ENCODE measurements around the gene C1orf35. TPM values are rescaled to one million over a fixed set of nuclear protein-coding genes. Genes with fewer than 3 reads are reported as not detected.

The C1orf35 gene
- total and polyA plus RNA-seq, 2 of the 4 experiments (the other 2 are of a cell fraction): 4.3 to 13.0 TPM

DNA sequence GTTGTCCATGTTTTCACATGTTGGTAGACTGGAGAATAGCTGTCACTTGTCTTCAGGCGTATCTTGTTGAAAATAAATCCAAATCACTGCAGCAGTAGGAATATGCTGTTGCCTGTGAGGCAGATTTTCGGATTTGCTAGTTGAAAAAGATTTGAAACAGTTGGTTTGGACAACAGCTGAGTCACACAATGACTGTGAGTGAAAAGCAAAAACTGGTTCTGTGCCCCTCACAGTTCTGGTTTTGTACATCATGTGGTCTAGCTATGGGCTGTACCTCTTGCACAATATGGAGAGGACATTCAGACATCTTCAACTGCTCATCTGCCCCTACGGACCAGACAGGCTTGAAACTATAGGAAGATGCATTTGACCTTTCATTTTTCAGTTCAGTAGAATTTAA lies 18.8 kb downstream of the C1orf35 start:
- 0% methylated on average over 2 of the region's 3 CpGs; no CpG with 5 or more reads in 1 of the 2 experiments for WGBS, 2 experiments (ENCODE audit: extremely low coverage in 2 of 2, insufficient read length in 1 of 2)
- peak overlapping the region; percentile 98 for H3K4me2 ChIP-seq (ENCODE audit: low read depth, low read length)
- no peak overlapping the region for H4K91ac ChIP-seq (ENCODE audit: insufficient read depth, low read depth, low read length)
- dilution Hi-C loops (cut with HindIII; ENCODE audit: low sequenced_read_pairs, unreplicated experiment): no loop called here
- no peak overlapping the region for H2BK15ac ChIP-seq (ENCODE audit: low read depth, low read length)
- H2AFZ ChIP-seq (replicated peaks; ENCODE audit: low read length, poor library complexity): no peak overlapping the region
- H2BK20ac ChIP-seq (ENCODE audit: low read depth, low read length): no peak overlapping the region
- peak overlapping the region; percentile 42; the same call in 1 of the 2 replicates for H3K56ac ChIP-seq (ENCODE audit: extremely low read depth, insufficient read depth, low read length)
- DNase-seq: peak; percentile 84
- H3K27me3 ChIP-seq (ENCODE audit: control insufficient read depth, insufficient read depth, low read length): no peaks in the 10 kb centered on the region
- H2BK5ac ChIP-seq (ENCODE audit: low read depth, low read length, poor library complexity, severe bottlenecking): peak overlapping the region; percentile 97
- peak overlapping the region; percentile 98; the same call in 1 of the 2 replicates for H3K4ac ChIP-seq (ENCODE audit: low read depth, low read length)
- no peak overlapping the region for H4K5ac ChIP-seq (ENCODE audit: low read depth, low read length)
- H3K27ac ChIP-seq (ENCODE audit: insufficient read depth, low read length): no peak overlapping the region
- ChIA-PET CTCF (interaction anchor here (1.0 kb wide), 1 partner anchor 47 kb away, joined by 3 read pairs; no protein-coding TSS in a partner anchor), POLR2A (ENCODE audit: unreplicated experiment) (no interaction called here)
- H3K4me3 ChIP-seq (ENCODE audit: insufficient read depth, low read depth, low read length): peak overlapping the region; percentile 100
- H2AK5ac ChIP-seq (ENCODE audit: low read depth, low read length): 0 out of 2 replicates have a peak overlapping the region, but pooled peaks have one; percentile 100
- in situ Hi-C loops (cut with MboI; ENCODE audit: low sequenced_read_pairs): loop anchor here (10.0 kb wide), 1 partner anchor 320 kb away; no protein-coding TSS in a partner anchor
- H4K8ac ChIP-seq (ENCODE audit: low read depth in 2 of 2, low read length in 2 of 2): peak overlapping the region in 1 of 2 experiments; percentile 16; a peak in 1 of 4 replicates
- H3K9me1 ChIP-seq (ENCODE audit: insufficient read depth, low read length): peaks cover 23% of the 10 kb centered on the region
- peak overlapping the region; percentile 99; the same call in 1 of the 2 replicates for H3K9ac ChIP-seq (ENCODE audit: low read depth, low read length)
- H3K4me1 ChIP-seq (ENCODE audit: control insufficient read depth, insufficient read depth, low read length): peaks cover 27% of the 10 kb centered on the region
- H3K9me3 ChIP-seq (ENCODE audit: control insufficient read depth, insufficient read depth, low read length): no peaks in the 10 kb centered on the region
- peak overlapping the region; percentile 62 for H3K14ac ChIP-seq (replicated peaks; ENCODE audit: low read depth, low read length)
- peak overlapping the region; percentile 87 for H3K23ac ChIP-seq (ENCODE audit: low read depth, low read length)
- ATAC-seq (ENCODE audit: low read depth): peak; percentile 5
- H4K20me1 ChIP-seq (ENCODE audit: insufficient read depth, low read length): peaks cover 62% of the 10 kb centered on the region
- peak overlapping the region; percentile 15; the same call in 1 of the 2 replicates for H3K18ac ChIP-seq (ENCODE audit: low read depth, low read length)
- H2AK9ac ChIP-seq (replicated peaks; ENCODE audit: low read depth, low read length, poor library complexity): no peak overlapping the region
- peaks cover 0 to 44% of the 10 kb centered on the region in 2 experiments; a peak in 2 of 4 replicates for H3K79me1 ChIP-seq (ENCODE audit: low read depth in 1 of 2, low read length in 2 of 2)
- H3K36me3 ChIP-seq (ENCODE audit: control insufficient read depth, insufficient read depth, low read length): peaks cover 12% of the 10 kb centered on the region
- intact Hi-C loops (cut with micrococcal nuclease): loop anchor here (2.0 to 10.0 kb wide), 5 partner anchors 18 to 600 kb away; partner anchors contain the start of genes C1orf35 and WNT9A
- no TSS peak for BruUV-seq (replicated peaks)
- no peak overlapping the region for H2BK120ac ChIP-seq (ENCODE audit: low read depth, low read length)
- TF ChIP-seq RAD21 (IDR thresholded peaks at IDR 0.05; ENCODE audit: low read length) (no peak), RCOR1 (IDR thresholded peaks at IDR 0.05; ENCODE audit: insufficient replicate concordance, low read length) (no peak), CTCF (conservative IDR thresholded peaks at IDR 0.05; ENCODE audit: low read depth, low read length) (no peak), MAZ (IDR thresholded peaks at IDR 0.05; ENCODE audit: borderline replicate concordance, low read depth, low read length) (no peak), USF2 (IDR thresholded peaks at IDR 0.05; ENCODE audit: low read depth, low read length) (peak; percentile 68), CHD1 (IDR thresholded peaks at IDR 0.05; ENCODE audit: low read depth, low read length) (no peak), MAFK (IDR thresholded peaks at IDR 0.05; ENCODE audit: low read depth, low read length) (peak; percentile 25; the same call in 1 of the 2 replicates), CEBPB (IDR thresholded peaks at IDR 0.05; ENCODE audit: low read depth, low read length) (peak; percentile 99), NFE2L2 (IDR thresholded peaks at IDR 0.05; ENCODE audit: low read depth, low read length) (peak; percentile 52; the same call in 1 of the 2 replicates), MXI1 (IDR thresholded peaks at IDR 0.05; ENCODE audit: borderline replicate concordance, low read depth, low read length) (peak; percentile 21; the same call in 1 of the 2 replicates), FOS (IDR thresholded peaks at IDR 0.05; ENCODE audit: low read depth, low read length) (no peak), BHLHE40 (IDR thresholded peaks at IDR 0.05; ENCODE audit: low read depth, low read length) (no peak), SMC3 (IDR thresholded peaks at IDR 0.05; ENCODE audit: low read depth, low read length) (no peak), POLR2A (IDR thresholded peaks at IDR 0.05; ENCODE audit: low read depth, low read length) (peak; percentile 72)
- TF ChIP-seq, protein P1, sequence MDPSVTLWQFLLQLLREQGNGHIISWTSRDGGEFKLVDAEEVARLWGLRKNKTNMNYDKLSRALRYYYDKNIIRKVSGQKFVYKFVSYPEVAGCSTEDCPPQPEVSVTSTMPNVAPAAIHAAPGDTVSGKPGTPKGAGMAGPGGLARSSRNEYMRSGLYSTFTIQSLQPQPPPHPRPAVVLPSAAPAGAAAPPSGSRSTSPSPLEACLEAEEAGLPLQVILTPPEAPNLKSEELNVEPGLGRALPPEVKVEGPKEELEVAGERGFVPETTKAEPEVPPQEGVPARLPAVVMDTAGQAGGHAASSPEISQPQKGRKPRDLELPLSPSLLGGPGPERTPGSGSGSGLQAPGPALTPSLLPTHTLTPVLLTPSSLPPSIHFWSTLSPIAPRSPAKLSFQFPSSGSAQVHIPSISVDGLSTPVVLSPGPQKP (IDR thresholded peaks at IDR 0.05; ENCODE audit: borderline replicate concordance, low read depth, low read length): no peak

Data from IMR-90 (cell line).